CD4-positive, alpha-beta T cell treated with Interleukin-6 for 4 hours (primary cell): Measurements from ENCODE around the gene CENPC.
"Not testable (repeated sequence)": the region's sequence is repeated elsewhere in the genome, so short reads cannot be mapped to it uniquely, and the experiment has no call there.

Experiments
- DNase-seq: peaks from one replicate; pipeline ENCODE4 v3.0.0-alpha.2; 2020; ENCODE audit warnings: mixed read lengths

CENPC gene

DNA sequence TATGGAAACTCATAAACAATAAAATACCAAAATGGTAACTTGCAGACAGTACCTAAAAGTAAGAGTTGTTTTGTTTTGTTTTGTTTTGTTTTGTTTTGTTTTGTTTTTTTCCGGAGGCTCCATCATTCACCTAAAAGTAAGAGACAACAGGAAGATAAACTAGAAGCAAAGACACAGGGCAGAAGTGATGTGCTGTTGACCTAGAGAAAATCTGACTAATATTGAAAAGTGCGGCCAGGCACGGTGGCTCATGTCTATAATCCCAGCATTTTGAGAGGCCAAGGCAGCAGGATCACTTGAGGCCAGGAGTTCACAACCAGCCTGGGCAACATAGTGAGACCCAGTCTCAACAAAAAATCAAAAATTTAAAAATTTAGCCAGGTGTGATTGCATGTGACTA is 5.6 kb upstream of the CENPC start:
- DNase-seq, result no peak

DNA sequence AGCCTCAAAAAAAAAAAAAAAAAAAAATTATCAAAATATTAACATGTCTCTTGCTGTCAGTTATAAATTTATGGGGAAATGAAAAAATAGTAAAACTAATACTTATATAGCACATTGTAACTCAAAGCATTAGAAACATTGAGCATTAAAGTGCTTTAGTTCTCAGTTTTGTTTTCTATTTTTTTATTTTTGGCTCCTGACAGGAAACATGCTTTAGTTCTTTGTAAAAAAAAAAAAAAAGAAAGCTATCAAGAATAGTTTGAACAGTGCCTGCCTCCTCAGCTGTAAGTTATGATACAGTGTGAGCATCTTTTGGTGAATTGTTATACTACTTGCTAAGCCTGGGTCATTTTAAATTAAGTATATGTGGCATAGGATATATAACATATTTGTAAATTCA is 5.1 kb upstream of the CENPC start:
- DNase-seq, result no peak

DNA sequence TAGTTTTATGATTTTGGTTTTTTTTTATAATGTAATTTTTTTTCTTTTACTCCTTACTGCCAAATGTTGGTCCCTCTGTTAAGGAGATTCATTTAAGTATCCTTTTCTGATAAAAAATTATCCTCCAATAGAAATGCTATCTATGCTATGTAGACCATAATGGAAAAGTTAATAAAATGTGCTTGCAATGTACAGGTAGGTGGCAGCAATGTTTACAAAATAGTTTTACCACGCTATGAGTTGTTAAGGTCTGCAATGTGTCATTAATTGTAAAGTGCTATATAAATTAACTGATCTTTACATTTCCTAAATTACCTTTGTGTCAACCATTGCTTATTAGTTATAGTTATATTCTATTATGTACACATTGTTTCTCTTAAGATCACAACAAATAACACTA is 3.8 kb upstream of the CENPC start:
- DNase-seq, result no peak

DNA sequence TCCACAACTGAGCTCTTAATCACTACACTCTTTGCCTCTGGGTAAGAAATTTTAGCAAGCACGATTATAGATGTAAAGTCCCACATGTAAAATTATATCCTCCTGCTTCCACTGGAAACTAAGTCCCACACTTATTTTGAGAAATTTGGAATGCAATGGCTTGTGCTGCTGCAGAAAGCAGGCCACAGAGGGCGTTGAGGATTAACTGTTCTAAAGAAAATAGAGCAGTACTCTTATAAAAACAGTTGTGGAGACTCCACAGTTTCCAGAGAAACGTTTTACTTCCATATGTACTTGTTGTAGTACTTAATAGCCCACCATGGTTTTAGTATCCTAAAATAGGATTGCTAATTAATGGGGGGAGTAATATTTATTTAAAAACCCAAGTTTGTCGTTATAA is 1.7 kb upstream of the CENPC start:
- no peak for DNase-seq

DNA sequence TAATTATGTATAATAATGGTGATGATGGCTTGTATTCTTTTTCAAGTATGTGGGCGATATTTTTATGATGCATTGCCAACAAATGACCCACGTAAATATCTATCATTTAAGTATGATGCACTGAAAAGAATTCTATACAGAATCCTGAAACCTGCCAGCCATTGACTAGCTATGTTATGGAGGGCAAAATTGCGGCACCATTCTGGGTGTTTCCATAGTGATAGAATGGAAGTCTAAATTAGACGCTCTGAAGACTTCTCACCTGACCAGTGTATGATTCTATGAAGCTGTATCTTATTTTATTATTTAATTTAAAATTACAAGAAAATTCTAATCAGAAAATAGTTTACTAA is 677 bp upstream of the CENPC start:
- DNase-seq, result no peak

DNA sequence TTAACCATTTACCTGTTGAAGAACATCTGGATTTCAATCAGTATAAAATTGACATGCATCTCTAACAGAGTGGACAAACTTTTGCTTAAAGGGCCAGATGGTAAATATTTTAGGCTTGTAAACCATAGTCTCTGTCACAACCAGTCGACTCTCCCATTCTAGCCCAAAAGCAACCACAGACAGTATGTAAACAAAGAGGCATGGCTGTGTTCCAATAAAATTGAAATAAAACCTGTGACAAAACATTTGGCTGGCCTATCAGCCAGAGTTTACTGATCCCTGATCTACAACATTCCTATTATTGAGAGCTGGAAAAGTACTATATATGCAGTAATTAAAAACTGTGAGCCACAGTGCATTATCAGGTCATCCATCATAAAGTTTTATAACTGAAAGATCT is 3.2 kb downstream of the CENPC start:
- no peak for DNase-seq

DNA sequence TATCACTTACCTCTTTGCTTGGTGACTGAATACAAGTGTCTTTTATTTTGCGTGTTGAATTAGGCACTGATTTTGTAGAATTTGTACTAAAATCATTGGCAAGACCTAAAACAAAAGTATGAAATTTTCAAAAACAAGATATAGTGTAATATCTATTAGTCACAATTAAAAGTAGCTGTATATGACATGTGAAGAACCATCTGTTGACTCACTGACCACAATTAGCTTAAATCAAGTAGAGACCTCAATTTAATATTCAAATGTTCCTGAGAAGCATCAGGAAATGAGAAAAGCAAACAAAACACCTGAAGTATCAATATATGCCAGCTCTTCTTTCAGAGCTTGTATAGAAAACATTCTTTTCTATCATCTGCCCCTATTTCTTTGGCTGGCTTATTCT is 5.5 kb downstream of the CENPC start:
- DNase-seq, result no peak

DNA sequence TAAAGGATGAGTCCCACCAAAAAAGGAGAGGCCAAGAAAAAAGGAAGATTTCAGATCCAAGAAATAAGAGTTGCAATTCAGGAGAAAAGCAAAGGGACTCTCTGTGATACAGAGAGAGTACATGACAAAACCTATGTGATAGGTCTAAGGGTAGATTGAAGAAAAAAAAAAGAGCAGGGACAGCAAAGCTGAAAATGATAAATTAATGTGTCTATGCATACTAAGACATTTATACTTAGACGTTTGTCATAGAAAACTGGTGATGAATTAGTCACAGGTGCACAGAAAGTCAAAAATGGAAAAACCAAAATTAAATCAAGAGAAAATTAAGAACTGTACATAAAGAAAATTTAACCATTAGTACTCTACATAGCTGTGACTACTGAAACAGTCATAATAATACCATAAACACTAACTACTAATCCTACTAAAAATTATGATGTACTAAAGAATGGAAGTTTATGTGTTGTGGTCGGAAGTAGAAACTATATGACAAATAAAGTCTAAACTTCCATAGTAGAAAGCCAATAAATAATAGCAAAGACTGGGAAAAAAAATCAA is 9.9 kb downstream of the CENPC start:
- DNase-seq, result no peak

DNA sequence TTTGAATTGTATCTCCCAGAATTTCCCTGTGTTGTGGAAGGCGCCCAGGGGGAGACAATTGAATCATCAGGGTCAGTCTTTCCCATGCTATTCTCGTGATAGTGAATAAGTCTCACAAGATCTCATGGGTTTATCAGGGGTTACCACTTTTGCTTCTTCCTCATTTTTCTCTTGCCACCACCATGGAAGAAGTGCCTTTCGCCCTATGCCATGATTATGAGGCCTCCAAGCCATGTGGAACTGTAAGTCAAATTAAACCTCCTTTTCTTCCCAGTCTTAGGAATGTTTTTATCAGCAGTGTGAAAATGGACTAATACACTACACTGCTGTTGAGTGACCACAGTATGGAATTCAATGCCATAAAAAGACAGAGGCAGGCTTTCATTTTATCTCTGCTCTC is 12.2 kb downstream of the CENPC start:
- no peak for DNase-seq

DNA sequence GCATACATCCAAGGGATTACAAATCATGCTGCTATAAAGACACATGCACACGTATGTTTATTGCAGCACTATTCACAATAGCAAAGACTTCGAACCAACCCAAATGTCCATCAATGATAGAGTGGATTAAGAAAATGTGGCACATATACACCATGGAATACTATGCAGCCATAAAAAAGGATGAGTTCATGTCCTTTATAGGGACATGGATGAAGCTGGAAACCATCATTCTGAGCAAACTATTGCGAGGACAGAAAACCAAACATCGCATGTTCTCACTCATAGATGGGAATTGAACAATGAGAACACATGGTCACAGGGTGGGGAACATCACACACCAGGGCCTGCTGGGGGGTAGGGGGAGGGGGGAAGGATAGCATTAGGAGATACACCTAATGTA is 12.9 kb downstream of the CENPC start:
- DNase-seq, result not testable (repeated sequence)

DNA sequence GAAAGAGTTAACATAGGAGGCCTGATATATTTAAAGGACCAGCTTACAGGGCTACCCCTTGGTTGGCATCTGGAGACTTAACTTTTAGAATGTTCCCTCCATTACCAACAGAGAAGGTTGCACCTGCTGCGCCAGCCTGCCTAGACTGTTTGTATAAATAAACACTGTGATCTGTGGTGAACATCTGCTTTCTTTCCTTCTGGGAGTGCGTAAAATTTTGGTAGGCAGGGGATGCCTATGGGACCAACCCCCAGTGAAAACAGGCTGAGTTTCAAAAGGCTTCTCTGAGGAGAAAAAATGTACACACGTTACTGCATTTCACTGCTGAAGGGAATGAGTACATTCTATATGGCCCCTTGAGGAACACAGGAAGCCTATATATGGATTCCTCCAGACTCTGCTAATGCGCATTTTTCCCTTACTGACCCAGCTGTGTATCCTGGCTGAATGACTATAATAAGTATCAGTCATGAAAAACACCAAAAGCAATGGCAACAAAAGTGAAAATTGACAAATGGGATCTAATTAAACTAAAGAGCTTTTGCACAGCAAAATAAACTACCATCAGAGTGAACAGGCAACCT is 13.8 kb downstream of the CENPC start:
- DNase-seq, result no peak

DNA sequence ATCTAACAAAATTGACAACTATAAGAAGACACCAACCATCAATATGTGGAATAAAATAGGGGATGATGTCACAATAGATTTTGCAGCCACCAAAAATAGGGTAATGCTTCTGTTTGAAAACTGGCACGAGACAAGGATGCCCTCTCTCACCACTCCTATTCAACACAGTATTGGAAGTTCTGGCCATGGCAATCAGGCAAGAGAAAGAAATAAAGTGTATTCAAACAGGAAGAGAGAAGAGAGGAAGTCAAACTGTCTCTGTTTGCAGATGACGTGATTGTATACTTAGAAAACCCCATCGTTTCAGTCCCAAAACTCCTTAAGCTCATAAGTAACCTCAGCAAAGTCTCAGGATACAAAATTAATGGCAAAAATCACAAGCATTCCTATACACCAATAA is 21.2 kb downstream of the CENPC start:
- DNase-seq, result not testable (repeated sequence)

DNA sequence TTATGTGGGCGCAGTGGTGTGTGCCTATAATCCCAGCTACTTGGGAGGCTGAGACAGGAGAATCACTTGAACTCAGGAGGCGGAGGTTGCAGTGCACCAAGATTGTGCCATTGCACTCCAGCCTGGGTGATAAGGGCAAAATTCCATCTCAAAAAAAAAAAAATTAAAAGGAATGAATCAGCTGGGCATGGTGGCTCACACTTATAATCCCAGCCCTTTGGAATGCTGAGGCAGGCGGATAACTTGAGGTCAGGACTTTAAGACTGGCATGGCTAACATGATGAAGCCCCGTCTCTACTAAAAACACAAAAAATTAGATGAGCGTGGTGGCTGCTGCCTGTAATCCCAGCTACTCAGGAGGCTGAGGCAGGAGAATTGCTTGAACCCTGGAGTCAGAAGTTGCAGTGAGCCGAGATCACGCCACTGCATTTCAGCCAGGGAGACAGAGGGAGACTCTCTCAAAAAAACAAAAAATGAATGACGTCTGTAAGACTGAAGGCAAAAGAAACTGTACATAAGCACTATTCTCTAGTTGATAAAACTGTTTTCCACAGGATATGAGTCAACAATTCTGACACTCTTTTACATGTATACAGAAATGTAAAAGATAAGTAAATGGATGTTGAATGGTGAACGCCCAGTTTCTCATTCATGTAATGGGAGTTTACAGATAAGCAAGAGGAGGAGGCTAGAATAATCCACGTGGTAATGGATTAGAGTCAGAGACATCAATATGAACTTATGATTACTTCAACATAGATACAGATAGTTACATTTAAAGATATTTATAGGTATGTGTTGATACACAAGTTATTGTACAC is 22.2 kb downstream of the CENPC start:
- DNase-seq, result no peak

DNA sequence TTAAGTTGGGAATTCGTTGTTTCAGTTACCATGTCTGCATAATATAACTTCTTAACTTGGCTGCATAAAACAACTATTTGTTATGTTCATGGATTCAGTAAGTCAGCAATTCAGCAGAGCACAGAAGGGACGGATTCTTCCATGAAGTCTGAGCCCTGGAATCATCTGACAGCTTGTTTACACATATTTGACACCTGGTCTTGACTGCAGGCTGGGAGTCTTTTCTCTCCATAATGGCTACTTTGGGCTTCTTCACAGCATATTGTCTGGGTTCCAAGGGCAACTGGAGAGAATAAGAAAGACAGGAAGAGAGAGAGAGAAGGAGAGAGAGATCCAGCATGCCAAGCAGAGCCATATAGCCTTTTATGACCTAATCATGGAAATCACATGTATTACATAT is 23.1 kb downstream of the CENPC start:
- DNase-seq, result no peak

DNA sequence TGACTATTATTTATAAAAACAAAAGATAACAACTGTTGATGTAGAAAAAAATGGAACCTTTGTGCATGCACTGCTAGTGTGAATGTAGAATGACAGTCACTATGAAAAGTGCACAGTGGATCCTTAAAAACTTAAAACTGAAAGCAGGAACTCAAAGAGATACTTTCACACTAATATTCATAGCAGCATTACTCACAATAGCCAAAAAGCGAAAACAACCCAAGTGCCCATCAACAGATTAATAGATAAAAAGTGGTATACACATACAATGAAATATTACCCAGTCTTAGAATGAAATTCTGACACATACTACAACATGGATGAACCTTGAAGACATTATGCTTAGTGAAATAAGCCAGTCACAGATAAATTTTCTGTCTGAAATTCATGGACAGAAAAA is 23.8 kb downstream of the CENPC start:
- DNase-seq, result no peak

DNA sequence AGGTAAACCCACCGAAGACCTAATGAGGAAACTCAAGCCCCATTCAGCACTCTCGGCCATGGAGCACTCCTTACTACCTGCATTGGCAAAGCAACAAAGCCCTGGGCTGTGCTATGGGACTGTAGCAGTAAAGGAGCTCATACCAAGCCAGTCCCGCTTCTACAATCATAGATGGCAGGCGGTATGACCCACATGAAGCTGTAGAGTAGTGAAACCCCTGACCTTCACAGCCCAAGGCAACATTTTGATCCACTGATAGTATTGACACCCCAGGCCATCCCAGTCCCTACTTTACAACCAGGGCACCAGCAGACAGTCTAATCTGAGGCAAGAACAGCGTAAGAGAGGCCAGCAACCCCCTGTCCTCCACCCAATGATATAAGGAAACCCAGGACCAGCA is 25.2 kb downstream of the CENPC start:
- no peak for DNase-seq

DNA sequence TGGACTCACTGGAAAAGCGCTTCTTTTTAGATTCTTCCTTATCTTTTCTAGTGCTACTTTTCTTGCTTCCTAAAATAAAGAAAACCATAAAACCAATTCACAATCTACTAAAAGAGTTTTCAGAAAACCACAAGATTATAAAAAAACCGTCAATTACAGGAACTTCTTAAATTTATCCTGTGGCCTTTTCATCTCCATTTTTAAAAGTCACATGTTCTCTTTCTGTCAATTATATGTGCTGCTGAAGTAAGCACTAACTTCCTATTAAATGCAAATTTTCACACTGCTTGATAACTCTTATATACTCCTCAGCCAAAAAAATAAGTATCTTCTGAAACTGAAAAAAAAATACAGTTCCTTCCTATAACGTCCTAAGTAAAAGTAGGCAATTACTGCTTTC is 32.8 kb downstream of the CENPC start:
- DNase-seq, result no peak

DNA sequence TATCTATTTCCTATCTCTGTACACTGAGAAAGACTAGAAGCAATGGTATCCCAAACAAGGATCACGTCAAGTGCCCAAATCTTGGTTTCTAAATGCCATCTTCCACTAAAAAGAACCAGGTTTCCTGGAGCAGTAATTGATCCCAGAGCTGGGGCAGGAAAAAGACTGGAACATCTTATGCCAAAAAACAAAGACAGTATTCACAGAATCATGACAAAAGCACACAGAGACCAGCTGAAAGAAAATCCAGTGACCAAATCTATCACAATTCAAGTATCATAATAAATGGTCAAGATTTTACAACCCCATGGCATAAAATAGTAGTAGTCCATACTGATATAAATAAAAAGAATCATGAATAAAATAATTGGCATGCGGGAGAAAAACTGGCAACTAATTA is 44.9 kb downstream of the CENPC start:
- no peak for DNase-seq

DNA sequence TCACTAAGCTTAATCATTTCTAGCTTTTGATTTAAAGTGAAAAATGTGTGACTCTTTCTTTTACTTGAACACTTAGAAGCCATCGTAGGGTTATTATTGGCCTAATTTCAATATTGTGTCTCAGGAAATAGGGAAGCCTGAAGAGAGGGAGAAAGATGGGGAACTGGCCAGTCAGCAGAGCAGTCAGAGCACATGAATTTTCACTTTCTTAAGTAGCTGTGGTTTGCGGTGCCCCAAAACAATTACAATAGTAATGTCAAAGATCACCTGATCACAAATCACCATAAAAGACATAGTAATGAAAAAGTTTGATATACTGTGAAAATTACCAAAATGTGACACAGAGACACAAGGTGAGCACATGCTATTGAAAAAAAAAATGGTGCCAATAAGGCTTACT is 45.5 kb downstream of the CENPC start:
- DNase-seq, result no peak

DNA sequence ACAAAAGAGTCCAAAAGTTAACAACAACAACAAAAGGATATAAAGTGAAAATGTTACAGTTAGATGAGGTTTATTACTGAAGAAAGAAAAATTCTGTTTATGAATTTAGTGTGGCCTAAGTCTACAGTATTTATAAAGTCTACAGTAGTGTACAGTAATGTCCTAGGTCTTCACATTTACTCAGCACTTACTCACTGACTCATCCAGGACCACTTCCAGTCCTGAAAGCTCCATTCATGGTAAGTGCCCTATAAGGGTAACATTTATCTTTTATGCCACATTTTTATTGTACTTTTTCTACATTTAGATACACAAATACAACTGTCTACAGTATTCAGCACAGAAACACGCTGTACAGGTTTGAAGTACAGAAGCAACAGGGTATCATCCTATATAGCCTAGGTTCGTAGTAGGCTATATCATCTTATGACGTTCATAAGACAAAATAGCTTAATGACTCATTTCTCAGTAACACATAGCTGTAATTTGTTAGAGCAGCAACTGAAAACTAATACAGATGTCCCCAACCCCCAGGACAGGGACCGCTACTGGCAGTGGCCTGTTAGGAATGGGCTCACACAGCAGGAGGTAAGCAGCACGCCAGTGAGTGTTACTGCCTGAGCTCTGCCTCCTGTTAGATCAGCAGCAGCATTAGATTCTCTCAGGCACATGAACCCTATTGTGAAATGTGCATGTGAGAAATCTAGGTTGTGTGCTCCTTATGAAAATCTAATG is 61.3 kb downstream of the CENPC start:
- DNase-seq, result no peak

DNA sequence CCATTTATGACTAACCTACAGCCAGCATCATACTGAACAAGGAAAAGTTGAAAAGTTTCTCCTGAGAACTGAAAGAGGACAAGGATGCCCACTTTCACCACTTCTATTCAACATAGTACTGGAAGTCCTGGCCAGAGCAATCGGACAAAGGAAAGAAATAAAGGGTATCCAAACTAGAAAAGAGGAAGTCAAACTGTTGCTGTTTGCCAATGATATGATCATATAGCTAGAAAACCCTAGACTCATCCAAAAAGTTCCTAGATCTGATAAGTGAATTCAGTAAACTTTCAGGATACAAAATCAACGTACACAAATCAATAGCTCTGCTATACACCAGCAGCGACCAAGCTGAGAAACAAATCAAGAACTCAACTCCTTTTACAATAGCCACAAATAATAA is 64.5 kb downstream of the CENPC start:
- DNase-seq, result no peak

DNA sequence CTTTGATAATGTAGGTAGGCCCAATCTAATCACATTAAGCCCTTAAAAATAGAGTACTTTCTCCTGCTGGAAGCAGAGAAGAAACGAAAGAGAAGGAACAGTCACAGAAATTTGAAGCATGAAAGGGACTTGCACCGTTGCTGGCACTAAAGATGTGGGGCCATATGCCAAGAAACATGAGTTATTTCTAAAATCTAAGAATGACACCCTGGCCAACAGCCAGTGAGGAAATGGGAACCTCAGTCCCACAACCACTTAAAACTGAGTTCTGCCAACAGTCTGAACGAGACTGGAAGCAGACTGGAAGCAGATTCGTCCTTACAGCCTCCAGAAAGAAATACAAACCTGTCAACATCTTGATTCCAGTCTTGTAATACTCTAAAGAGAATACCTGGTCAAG is 70.1 kb downstream of the CENPC start:
- DNase-seq, result no peak

DNA sequence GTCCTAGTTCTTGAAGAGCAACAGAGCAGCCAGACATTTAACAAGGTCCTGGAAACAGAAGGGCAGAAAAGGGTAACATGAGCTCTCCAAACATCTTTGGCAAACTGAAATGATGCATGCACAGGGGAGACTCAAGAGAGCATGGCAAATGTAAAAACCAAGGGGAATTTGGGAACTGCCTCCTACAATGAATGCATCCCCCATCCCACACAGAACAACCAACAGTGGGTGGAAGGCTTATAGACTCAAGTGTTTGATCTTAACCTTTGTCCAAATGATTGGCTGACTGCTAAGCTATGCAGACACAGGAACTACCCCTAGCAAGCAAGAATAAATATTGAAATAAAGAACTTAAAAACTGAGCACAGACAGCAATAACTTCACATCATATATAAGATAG is 74.4 kb downstream of the CENPC start:
- DNase-seq, result no peak

DNA sequence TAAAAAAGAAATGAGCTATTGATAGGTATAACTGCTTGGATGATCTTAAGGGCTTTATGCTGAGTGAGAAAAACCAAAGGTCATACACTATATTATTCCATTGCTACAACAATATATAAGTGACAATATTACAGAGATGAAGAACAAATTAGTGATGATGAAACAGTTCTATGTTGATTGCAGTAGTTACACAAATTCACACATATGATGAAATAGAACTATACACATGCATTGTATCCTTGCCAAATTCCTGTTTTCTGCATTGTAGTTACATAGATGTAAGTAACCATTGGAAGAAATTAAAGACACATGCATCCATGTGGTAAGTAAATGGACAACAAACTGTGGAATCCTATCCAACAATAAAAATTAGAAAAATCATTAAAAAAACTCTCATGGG is 76.5 kb downstream of the CENPC start:
- DNase-seq, result no peak
